Mesendoderm (in vitro differentiated cells): Measurements from ENCODE around the gene MDM2.

Experiments used
- DNase-seq: peaks from one replicate; pipeline ENCODE4 v3.0.0; 2013
- H2AK5ac ChIP-seq: 2 replicates; pipeline ENCODE4 v1.6.1; 2013; ENCODE audit warnings: low read length, inconsistent platforms
- H2BK120ac ChIP-seq: 2 replicates; pipeline ENCODE4 v1.6.1; 2013; ENCODE audit warnings: low read depth, mild to moderate bottlenecking, low read length, moderate library complexity, mixed read lengths
- H2BK15ac ChIP-seq: replicated peaks from 2 replicates; pipeline ENCODE4 v1.6.1; 2013; ENCODE audit warnings: low read depth, mild to moderate bottlenecking, moderate library complexity
- H2BK5ac ChIP-seq: 2 replicates; pipeline ENCODE4 v1.6.1; 2013; ENCODE audit warnings: low read length, inconsistent platforms
- H3K18ac ChIP-seq: 2 replicates; pipeline ENCODE4 v1.6.1; 2013; ENCODE audit warnings: mild to moderate bottlenecking, low read length, mixed read lengths
- H3K23ac ChIP-seq: one replicate; pipeline ENCODE4 v1.6.1; 2013; ENCODE audit warnings: low read length
- H3K27ac ChIP-seq: 2 replicates; pipeline ENCODE4 v1.5.1; 2013; ENCODE audit warnings: low read depth, mild to moderate bottlenecking, inconsistent platforms, low read length, moderate library complexity
- H3K27me3 ChIP-seq: 2 replicates; pipeline ENCODE4 v1.6.1; 2013; ENCODE audit warnings: low read length, control low read depth, mild to moderate bottlenecking, inconsistent platforms; ENCODE audit not compliant: insufficient read depth, poor library complexity
- H3K36me3 ChIP-seq: 2 replicates; pipeline ENCODE4 v1.6.1; 2013; ENCODE audit warnings: low read length, inconsistent platforms; ENCODE audit not compliant: control insufficient read depth, insufficient read depth
- H3K4ac ChIP-seq: one replicate; pipeline ENCODE4 v1.6.1; 2013; ENCODE audit warnings: low read depth, mild to moderate bottlenecking, low read length, moderate library complexity
- H3K4me1 ChIP-seq: 2 replicates; pipeline ENCODE4 v1.6.1; 2013; ENCODE audit warnings: low read depth, low read length, inconsistent platforms; ENCODE audit not compliant: control insufficient read depth
- H3K4me2 ChIP-seq: 2 replicates; pipeline ENCODE4 v1.6.1; 2013; ENCODE audit warnings: low read length
- H3K4me3 ChIP-seq: 2 replicates; pipeline ENCODE4 v1.5.1; 2013; ENCODE audit warnings: mild to moderate bottlenecking, low read length
- H3K56ac ChIP-seq: one replicate; pipeline ENCODE4 v1.6.1; 2013; ENCODE audit warnings: low read length
- H3K79me1 ChIP-seq: 2 replicates; pipeline ENCODE4 v1.6.1; 2013; ENCODE audit warnings: low read length, inconsistent platforms
- H3K79me2 ChIP-seq: 2 replicates; pipeline ENCODE4 v1.6.1; 2013; ENCODE audit warnings: mild to moderate bottlenecking, low read length; ENCODE audit not compliant: control insufficient read depth, insufficient read depth
- H3K9ac ChIP-seq: 2 replicates; pipeline ENCODE4 v1.6.1; 2013; ENCODE audit warnings: low read length, inconsistent platforms
- H4K5ac ChIP-seq: one replicate; pipeline ENCODE4 v1.6.1; 2013; ENCODE audit warnings: low read length
- H4K8ac ChIP-seq: one replicate; pipeline ENCODE4 v1.6.1; 2013; ENCODE audit warnings: low read depth, mild to moderate bottlenecking, control low read depth, low read length, moderate library complexity
- WGBS: extraction: QIAGEN DNeasy Blood & Tissue Kit; methylation state at CpG from one replicate; pipeline ENCODE4 v1.1.7; 2013; ENCODE audit warnings: low lambda C conversion rate, missing lambda C conversion rate; ENCODE audit not compliant: insufficient coverage; ENCODE audit errors: extremely low coverage; 5-methylcytosine and 5-hydroxymethylcytosine counted together

MDM2 gene

GRCh38 chr12:68890701-68891113 is 82.7 kb downstream of the MDM2 start:
- DNase-seq: peak; percentile 70
- no peak overlapping the region for H2BK5ac ChIP-seq
- no peak overlapping the region for H3K27ac ChIP-seq
- no peaks in the 10 kb centered on the region for H3K36me3 ChIP-seq
- no CpG with 5 or more reads among the region's 4 CpGs for WGBS
- no peak overlapping the region for H2BK120ac ChIP-seq
- H3K27me3 ChIP-seq: no peaks in the 10 kb centered on the region
- H3K23ac ChIP-seq: no peak overlapping the region
- H3K79me1 ChIP-seq: no peaks in the 10 kb centered on the region
- H3K56ac ChIP-seq: no peak overlapping the region
- H2AK5ac ChIP-seq: no peak overlapping the region
- H3K4me3 ChIP-seq: no peak overlapping the region
- no peaks in the 10 kb centered on the region for H3K79me2 ChIP-seq
- H3K4ac ChIP-seq: peak overlapping the region; percentile 24
- H4K5ac ChIP-seq: no peak overlapping the region
- no peak overlapping the region for H4K8ac ChIP-seq
- no peak overlapping the region for H3K9ac ChIP-seq
- H2BK15ac ChIP-seq: no peak overlapping the region
- no peaks in the 10 kb centered on the region for H3K4me1 ChIP-seq
- H3K18ac ChIP-seq: no peak overlapping the region
- no peak overlapping the region for H3K4me2 ChIP-seq

- H3K4me2 ChIP-seq: no peak overlapping the region
- H2AK5ac ChIP-seq: no peak overlapping the region
- no peak overlapping the region for H3K4me3 ChIP-seq
- no peaks in the 10 kb centered on the region for H3K27me3 ChIP-seq
- no peak for DNase-seq
- no peaks in the 10 kb centered on the region for H3K4me1 ChIP-seq
- no peak overlapping the region for H3K18ac ChIP-seq
- H3K27ac ChIP-seq: no peak overlapping the region
- no peak overlapping the region for H3K56ac ChIP-seq
- no CpG with 5 or more reads among the region's 6 CpGs for WGBS
- H3K36me3 ChIP-seq: no peaks in the 10 kb centered on the region
- H4K5ac ChIP-seq: no peak overlapping the region
- H3K79me2 ChIP-seq: no peaks in the 10 kb centered on the region
- no peaks in the 10 kb centered on the region for H3K79me1 ChIP-seq
- no peak overlapping the region for H4K8ac ChIP-seq
- H2BK5ac ChIP-seq: no peak overlapping the region
- no peak overlapping the region for H2BK120ac ChIP-seq
- H3K23ac ChIP-seq: no peak overlapping the region
- no peak overlapping the region for H2BK15ac ChIP-seq
- no peak overlapping the region for H3K4ac ChIP-seq
- H3K9ac ChIP-seq: no peak overlapping the region
Observed at GRCh38 chr12:68891141-68891540, 83.2 kb downstream of the MDM2 start.

GRCh38 chr12:68893201-68893600 is 85.2 kb downstream of the MDM2 start:
- Histone ChIP-seq H3K18ac (no peak overlapping the region), H3K4ac (no peak overlapping the region), H3K9ac (no peak overlapping the region), H2BK15ac (no peak overlapping the region), H3K23ac (no peak overlapping the region), H3K79me2 (no peaks in the 10 kb centered on the region), H4K8ac (no peak overlapping the region), H3K79me1 (no peaks in the 10 kb centered on the region), H3K27ac (no peak overlapping the region), H3K4me2 (no peak overlapping the region), H2BK5ac (no peak overlapping the region), H3K27me3 (no peaks in the 10 kb centered on the region), H4K5ac (no peak overlapping the region), H2AK5ac (no peak overlapping the region), H3K4me3 (no peak overlapping the region), H3K36me3 (no peaks in the 10 kb centered on the region), H2BK120ac (no peak overlapping the region), H3K56ac (no peak overlapping the region), H3K4me1 (no peaks in the 10 kb centered on the region)
- WGBS: no CpG with 5 or more reads among the region's 2 CpGs
- no peak for DNase-seq

GRCh38 chr12:68893741-68894140 is 85.8 kb downstream of the MDM2 start:
- no peak overlapping the region for H2BK15ac ChIP-seq
- no peak overlapping the region for H3K4me2 ChIP-seq
- no peaks in the 10 kb centered on the region for H3K79me2 ChIP-seq
- no peak overlapping the region for H4K5ac ChIP-seq
- no peak overlapping the region for H2BK120ac ChIP-seq
- H3K4me3 ChIP-seq: no peak overlapping the region
- WGBS: no CpG with 5 or more reads among the region's 3 CpGs
- H3K27me3 ChIP-seq: no peaks in the 10 kb centered on the region
- no peak overlapping the region for H2BK5ac ChIP-seq
- H4K8ac ChIP-seq: no peak overlapping the region
- no peak overlapping the region for H3K27ac ChIP-seq
- no peaks in the 10 kb centered on the region for H3K36me3 ChIP-seq
- H3K56ac ChIP-seq: no peak overlapping the region
- H3K18ac ChIP-seq: no peak overlapping the region
- H2AK5ac ChIP-seq: no peak overlapping the region
- H3K79me1 ChIP-seq: no peaks in the 10 kb centered on the region
- H3K4ac ChIP-seq: no peak overlapping the region
- no peak overlapping the region for H3K23ac ChIP-seq
- DNase-seq: no peak
- H3K9ac ChIP-seq: no peak overlapping the region
- H3K4me1 ChIP-seq: no peaks in the 10 kb centered on the region

GRCh38 chr12:68894276-68894855 is 86.4 kb downstream of the MDM2 start:
- no peak overlapping the region for H3K18ac ChIP-seq
- H3K4me3 ChIP-seq: no peak overlapping the region
- WGBS: no CpG with 5 or more reads among the region's 7 CpGs
- no peaks in the 10 kb centered on the region for H3K79me2 ChIP-seq
- no peaks in the 10 kb centered on the region for H3K4me1 ChIP-seq
- H4K5ac ChIP-seq: no peak overlapping the region
- no peak overlapping the region for H3K9ac ChIP-seq
- no peak overlapping the region for H2BK5ac ChIP-seq
- H3K23ac ChIP-seq: no peak overlapping the region
- no peak overlapping the region for H3K56ac ChIP-seq
- H3K4ac ChIP-seq: no peak overlapping the region
- H2BK120ac ChIP-seq: no peak overlapping the region
- H3K4me2 ChIP-seq: no peak overlapping the region
- H3K27ac ChIP-seq: no peak overlapping the region
- no peak overlapping the region for H4K8ac ChIP-seq
- no peaks in the 10 kb centered on the region for H3K36me3 ChIP-seq
- no peak overlapping the region for H2AK5ac ChIP-seq
- H3K27me3 ChIP-seq: no peaks in the 10 kb centered on the region
- H3K79me1 ChIP-seq: no peaks in the 10 kb centered on the region
- H2BK15ac ChIP-seq: no peak overlapping the region
- DNase-seq: no peak

GRCh38 chr12:68896881-68897540 is 89.0 kb downstream of the MDM2 start:
- Histone ChIP-seq H4K5ac (no peak overlapping the region), H2BK120ac (no peak overlapping the region), H2BK15ac (no peak overlapping the region), H3K4me1 (no peaks in the 10 kb centered on the region), H3K27me3 (no peaks in the 10 kb centered on the region), H3K18ac (no peak overlapping the region), H2BK5ac (no peak overlapping the region), H3K4ac (no peak overlapping the region), H3K4me2 (no peak overlapping the region), H3K56ac (no peak overlapping the region), H3K79me1 (no peaks in the 10 kb centered on the region), H2AK5ac (no peak overlapping the region), H3K4me3 (no peak overlapping the region), H4K8ac (no peak overlapping the region), H3K79me2 (no peaks in the 10 kb centered on the region), H3K27ac (no peak overlapping the region), H3K23ac (no peak overlapping the region), H3K36me3 (no peaks in the 10 kb centered on the region), H3K9ac (no peak overlapping the region)
- whole genome bisulfite sequencing: no CpG with 5 or more reads among the region's 4 CpGs
- DNase-seq: no peak
